Activated CD4-positive, alpha-beta T cell treated with anti-CD3 and anti-CD28 coated beads, Interleukin-2, amount 50 U/mL, for 1 hour (primary cell): Measurements from ENCODE around the gene ISL2.
"Not testable (repeated sequence)": the region's sequence is repeated elsewhere in the genome, so short reads cannot be mapped to it uniquely, and the experiment has no call there.

Experiments
- DNase-seq: peaks from one replicate; pipeline ENCODE4 v3.0.0-alpha.2; 2020

The ISL2 gene

GRCh38 chr15:76336254-76337058 is at the start of gene ISL2:
ISL2 (plus strand) TSS chr15:76336773; CDS start chr15:76336884, 111 bp downstream.
- no peak for DNase-seq

- no peak for DNase-seq
Measured at GRCh38 chr15:76289582-76289981, 47.0 kb upstream of the ISL2 start.

- DNase-seq = no peak
Measured at GRCh38 chr15:76293361-76293760, 43.2 kb upstream of the ISL2 start.

GRCh38 chr15:76294463-76294862 is 42.1 kb upstream of the ISL2 start:
- not testable (repeated sequence) for DNase-seq

GRCh38 chr15:76296849-76297248 is 39.7 kb upstream of the ISL2 start:
- DNase-seq = no peak

- DNase-seq = not testable (repeated sequence)
Measured at GRCh38 chr15:76297951-76298350, 38.6 kb upstream of the ISL2 start.

- no peak for DNase-seq
Measured at GRCh38 chr15:76298986-76299385, 37.6 kb upstream of the ISL2 start.

- DNase-seq = no peak
Measured at GRCh38 chr15:76299786-76300185, 36.8 kb upstream of the ISL2 start.

GRCh38 chr15:76303909-76304308 is 32.7 kb upstream of the ISL2 start:
- no peak for DNase-seq

- no peak for DNase-seq
Measured at GRCh38 chr15:76309601-76310330, 26.8 kb upstream of the ISL2 start.

GRCh38 chr15:76310475-76311099 is 26.0 kb upstream of the ISL2 start:
- DNase-seq = no peak

GRCh38 chr15:76311100-76311953 is 25.2 kb upstream of the ISL2 start, which contains the start of gene ETFA:
ETFA (minus strand) TSS chr15:76311469; CDS start chr15:76311388, 81 bp downstream.
- peak; percentile 84 for DNase-seq

- no peak for DNase-seq
Measured at GRCh38 chr15:76312540-76313174, 23.9 kb upstream of the ISL2 start.

GRCh38 chr15:76313175-76313567 is 23.4 kb upstream of the ISL2 start:
- not testable (repeated sequence) for DNase-seq

GRCh38 chr15:76313731-76314130 is 22.8 kb upstream of the ISL2 start:
- DNase-seq = no peak

- no peak for DNase-seq
Measured at GRCh38 chr15:76320012-76320411, 16.6 kb upstream of the ISL2 start.

- DNase-seq = no peak
Measured at GRCh38 chr15:76321171-76321570, 15.4 kb upstream of the ISL2 start.

GRCh38 chr15:76321602-76322001 is 15.0 kb upstream of the ISL2 start:
- DNase-seq = no peak

- DNase-seq = no peak
Measured at GRCh38 chr15:76324066-76324465, 12.5 kb upstream of the ISL2 start.

GRCh38 chr15:76325704-76326103 is 10.9 kb upstream of the ISL2 start:
- no peak for DNase-seq

GRCh38 chr15:76327191-76328105 is 9.1 kb upstream of the ISL2 start:
- no peak for DNase-seq
